OCI-LY3 (cell line): Measurements from ENCODE around the gene FLYWCH1.

Experiments
- H2AFZ ChIP-seq: fragments of 200-600, 300-600 bp; shearing (Covaris generic); 2 replicates; pipeline ENCODE4 v1.6.0; 2014; ENCODE audit warnings: antibody characterized with exemption, low read depth, low read length
- H3K27ac ChIP-seq: fragments of 200-600, 300-600 bp; sonication (generic); 2 replicates; pipeline ENCODE4 v1.5.1; 2014; ENCODE audit warnings: mild to moderate bottlenecking, low read length, moderate library complexity, mixed read lengths
- H3K27me3 ChIP-seq: fragments of 200-600, 300-600 bp; sonication (generic); 2 replicates; pipeline ENCODE4 v1.6.1; 2014; ENCODE audit warnings: low read depth, low read length, mixed read lengths
- H3K36me3 ChIP-seq: fragments of 200-600, 300-600 bp; sonication (generic); replicated peaks from 2 replicates; pipeline ENCODE3; 2014; ENCODE audit warnings: low read depth, low read length, mixed read lengths
- H3K4me1 ChIP-seq: fragments of 300-600, 200-600 bp; sonication (generic); 2 replicates; pipeline ENCODE4 v1.6.1; 2014; ENCODE audit warnings: low read length, mixed read lengths
- H3K4me2 ChIP-seq: fragments of 200-600, 300-600 bp; sonication (generic); 2 replicates; pipeline ENCODE4 v1.6.1; 2014; ENCODE audit warnings: low read length, mixed read lengths
- H3K4me3 ChIP-seq: fragments of 300-600, 200-600 bp; sonication (generic); 2 replicates; pipeline ENCODE4 v1.5.1; 2014; ENCODE audit warnings: antibody characterized with exemption, mild to moderate bottlenecking, low read length, moderate library complexity
- H3K79me2 ChIP-seq: fragments of 300-600, 200-600 bp; shearing (Covaris generic); 2 replicates; pipeline ENCODE4 v1.6.1; 2014; ENCODE audit warnings: mild to moderate bottlenecking, low read length, mixed read lengths
- H3K9ac ChIP-seq: fragments of 300-600, 200-600 bp; shearing (Covaris generic); 2 replicates; pipeline ENCODE4 v1.6.0; 2014; ENCODE audit warnings: mild to moderate bottlenecking, low read length, moderate library complexity
- H3K9me3 ChIP-seq: fragments of 200-600, 300-600 bp; shearing (Covaris generic); 2 replicates; pipeline ENCODE4 v1.6.1; 2014; ENCODE audit warnings: low read length, mixed read lengths; ENCODE audit not compliant: insufficient read depth
- H4K20me1 ChIP-seq: fragments of 200-600, 300-600 bp; sonication (generic); 2 replicates; pipeline ENCODE4 v1.6.1; 2016; ENCODE audit warnings: low read length, mixed read lengths; ENCODE audit not compliant: insufficient read depth
- CTCF ChIP-seq: fragments of 200-600, 300-600 bp; sonication (generic); IDR thresholded peaks from 2 replicates; pipeline ENCODE4 v1.5.1; 2014; ENCODE audit warnings: antibody characterized with exemption, low read length, low read depth
- EZH2phosphoT487 ChIP-seq: fragments of 200-600 bp; shearing (Covaris generic); IDR thresholded peaks from 2 replicates; pipeline ENCODE4 v1.6.1; 2018; ENCODE audit warnings: antibody characterized with exemption, mixed run types, low read depth

FLYWCH1 gene

DNA sequence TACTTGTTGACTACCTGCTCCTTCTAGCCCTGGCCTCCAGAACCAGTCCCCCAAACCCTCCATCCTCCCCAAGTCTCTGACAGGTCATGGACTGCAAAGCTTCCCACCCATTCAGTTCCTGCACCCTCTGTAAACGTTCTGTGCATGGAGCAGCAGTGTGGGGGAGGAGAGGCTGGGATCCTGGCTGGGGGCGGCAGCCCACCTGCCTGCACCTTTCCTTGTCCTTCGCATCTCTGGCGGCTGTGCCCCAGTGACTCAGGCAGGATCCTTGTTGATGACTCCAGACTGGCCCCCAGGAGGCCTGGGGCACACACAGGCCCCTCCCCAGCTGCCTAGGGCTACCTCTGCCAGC, 70.1 kb downstream of the FLYWCH1 start:
- peaks cover 7% of the 10 kb centered on the region for H3K4me1 ChIP-seq
- H3K9me3 ChIP-seq: no peaks in the 10 kb centered on the region
- H3K79me2 ChIP-seq: peaks cover 29% of the 10 kb centered on the region
- H3K4me2 ChIP-seq: no peak overlapping the region
- no peak overlapping the region for H3K4me3 ChIP-seq
- no peaks in the 10 kb centered on the region for H4K20me1 ChIP-seq
- H3K27me3 ChIP-seq: no peaks in the 10 kb centered on the region
- H2AFZ ChIP-seq: no peak overlapping the region
- no peak overlapping the region for H3K27ac ChIP-seq
- TF ChIP-seq CTCF (no peak), EZH2phosphoT487 (no peak)
- H3K36me3 ChIP-seq: peaks cover 10% of the 10 kb centered on the region
- H3K9ac ChIP-seq: no peak overlapping the region

- Histone ChIP-seq H2AFZ (no peak overlapping the region), H3K36me3 (peaks cover 7% of the 10 kb centered on the region), H3K9me3 (no peaks in the 10 kb centered on the region), H3K9ac (no peak overlapping the region), H4K20me1 (no peaks in the 10 kb centered on the region), H3K4me1 (peaks cover 7% of the 10 kb centered on the region), H3K27me3 (no peaks in the 10 kb centered on the region), H3K79me2 (peaks cover 27% of the 10 kb centered on the region), H3K4me2 (no peak overlapping the region), H3K27ac (no peak overlapping the region), H3K4me3 (no peak overlapping the region)
- TF ChIP-seq EZH2phosphoT487 (no peak), CTCF (no peak)
Observed at GRCh38 chr16:2982402-2982801, 70.7 kb downstream of the FLYWCH1 start.

DNA sequence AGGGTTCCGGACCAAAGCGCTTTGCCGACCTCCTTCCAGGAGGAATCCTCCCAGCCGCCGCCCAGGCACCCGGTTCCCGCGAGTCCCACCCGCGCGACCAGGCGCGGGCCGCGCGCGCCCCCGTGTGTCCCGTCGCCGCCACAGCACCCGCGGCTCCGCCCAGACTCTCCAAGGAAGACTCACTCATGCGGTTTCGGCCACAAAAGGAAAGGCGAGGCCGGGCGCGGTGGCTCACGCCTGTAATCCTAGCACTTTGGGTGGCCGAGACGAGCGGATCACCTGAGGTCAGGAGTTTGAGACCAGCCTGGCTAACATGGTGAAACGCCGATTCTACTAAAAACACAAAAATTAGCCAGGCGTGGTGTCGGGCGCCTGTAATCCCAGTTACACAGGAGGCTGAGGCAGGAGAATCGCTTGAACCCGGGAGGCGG, 72.0 kb downstream of the FLYWCH1 start:
- H3K27me3 ChIP-seq: peaks cover 3% of the 10 kb centered on the region; the same call in 1 of the 2 replicates
- peak overlapping the region; percentile 65 for H2AFZ ChIP-seq
- no peak overlapping the region for H3K27ac ChIP-seq
- no peaks in the 10 kb centered on the region for H3K9me3 ChIP-seq
- peak overlapping the region; percentile 75 for H3K4me3 ChIP-seq
- H3K36me3 ChIP-seq: no peaks in the 10 kb centered on the region
- H3K79me2 ChIP-seq: peaks cover 16% of the 10 kb centered on the region
- H3K9ac ChIP-seq: peak overlapping the region; percentile 57
- H3K4me1 ChIP-seq: peaks cover 7% of the 10 kb centered on the region
- no peaks in the 10 kb centered on the region for H4K20me1 ChIP-seq
- no peak for TF ChIP-seq EZH2phosphoT487
- TF ChIP-seq CTCF: peak; percentile 81
- H3K4me2 ChIP-seq: peak overlapping the region; percentile 77

GRCh38 chr16:2985462-2985861, 73.7 kb downstream of the FLYWCH1 start:
- H3K27ac ChIP-seq: no peak overlapping the region
- H3K9ac ChIP-seq: no peak overlapping the region
- H2AFZ ChIP-seq: no peak overlapping the region
- peaks cover 7% of the 10 kb centered on the region for H3K4me1 ChIP-seq
- TF ChIP-seq CTCF: no peak
- no peak for TF ChIP-seq EZH2phosphoT487
- H3K79me2 ChIP-seq: no peaks in the 10 kb centered on the region
- H3K36me3 ChIP-seq: no peaks in the 10 kb centered on the region
- no peak overlapping the region for H3K4me2 ChIP-seq
- H4K20me1 ChIP-seq: no peaks in the 10 kb centered on the region
- H3K4me3 ChIP-seq: no peak overlapping the region
- H3K27me3 ChIP-seq: peaks cover 20% of the 10 kb centered on the region
- H3K9me3 ChIP-seq: no peaks in the 10 kb centered on the region
